NCI-H446 (cell line): ENCODE data around the gene MVB12B.

Experiments used
- DNase-seq, 2 experiments: peaks; one replicate each; lab custom pipeline; 2025; lab: John Stamatoyannopoulos, UW

MVB12B gene

GRCh38 chr9:126520453-126520852, 193.8 kb downstream of the MVB12B start:
- DNase-seq = no peak

GRCh38 chr9:126521089-126521488, 194.5 kb downstream of the MVB12B start:
- no peak for DNase-seq

GRCh38 chr9:126521551-126521950, 194.9 kb downstream of the MVB12B start:
- no peak for DNase-seq

GRCh38 chr9:126521976-126522590, 195.5 kb downstream of the MVB12B start:
- no peak for DNase-seq

- DNase-seq = no peak
These were observed 196.2 kb downstream of the MVB12B start for GRCh38 chr9:126522612-126523356.

- no peak for DNase-seq
These were observed 197.0 kb downstream of the MVB12B start for GRCh38 chr9:126523611-126524111.

GRCh38 chr9:126524353-126525077, 197.9 kb downstream of the MVB12B start:
- no peak for DNase-seq

- no peak for DNase-seq
These were observed 199.8 kb downstream of the MVB12B start for GRCh38 chr9:126526218-126527108.

- no peak for DNase-seq
These were observed 200.6 kb downstream of the MVB12B start for GRCh38 chr9:126527109-126527825.

- no peak for DNase-seq
These were observed 201.5 kb downstream of the MVB12B start for GRCh38 chr9:126528111-126528510.

GRCh38 chr9:126528915-126529314, 202.3 kb downstream of the MVB12B start:
- no peak for DNase-seq

- no peak for DNase-seq
These were observed 204.5 kb downstream of the MVB12B start for GRCh38 chr9:126531035-126531571.

GRCh38 chr9:126531591-126531990, 205.0 kb downstream of the MVB12B start:
- DNase-seq = no peak

- DNase-seq = no peak
These were observed 205.4 kb downstream of the MVB12B start for GRCh38 chr9:126532019-126532462.

- no peak for DNase-seq
These were observed 205.9 kb downstream of the MVB12B start for GRCh38 chr9:126532489-126532888.

GRCh38 chr9:126532951-126533925, 206.6 kb downstream of the MVB12B start:
- DNase-seq = no peak

GRCh38 chr9:126533926-126534310, 207.3 kb downstream of the MVB12B start:
- no peak for DNase-seq

- no peak for DNase-seq
These were observed 208.0 kb downstream of the MVB12B start for GRCh38 chr9:126534431-126535186.

- DNase-seq = no peak
These were observed 209.5 kb downstream of the MVB12B start for GRCh38 chr9:126536131-126536530.
